DMS153 treated with DMSO at 0.1 percent for 48 hours (cell line): Measurements from ENCODE around the gene STKLD1.

Source experiments
- DNase-seq: peaks from one replicate; lab custom pipeline; 2025; ENCODE audit not compliant: unreplicated experiment; lab: John Stamatoyannopoulos, UW

STKLD1 gene

GRCh38 chr9:133405508-133406438, 29.6 kb downstream of the STKLD1 start:
- no peak for DNase-seq

GRCh38 chr9:133406480-133407307, 30.5 kb downstream of the STKLD1 start:
- peak; percentile 45 for DNase-seq

- DNase-seq = no peak
Measured at GRCh38 chr9:133408042-133408441, 31.9 kb downstream of the STKLD1 start.

DNA sequence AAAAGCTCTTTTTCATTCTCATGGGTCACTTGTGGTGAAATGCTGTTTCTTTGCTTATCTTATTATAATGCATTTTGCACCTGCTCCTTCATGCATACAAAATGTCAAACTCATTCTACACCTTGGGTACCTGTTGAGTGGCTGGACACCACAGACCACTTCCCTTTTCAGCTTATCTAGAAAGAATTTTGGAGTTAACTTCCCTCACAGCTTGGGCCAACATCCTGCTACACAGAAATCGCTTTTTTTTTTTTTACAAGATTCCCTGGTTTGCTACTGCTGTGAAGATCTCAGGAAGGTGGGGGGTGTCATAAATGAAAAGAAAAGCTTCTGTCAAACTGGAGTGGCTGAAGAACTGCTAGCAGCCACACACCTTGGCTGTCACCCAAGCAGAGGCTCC, 39.0 kb downstream of the STKLD1 start:
- no peak for DNase-seq

- DNase-seq = peak; percentile 80
Measured at GRCh38 chr9:133417541-133418461, 41.6 kb downstream of the STKLD1 start, which contains the start of gene REXO4. REXO4 (minus strand) TSS chr9:133418010; CDS start chr9:133417844, 166 bp downstream.

- DNase-seq = no peak
Measured at GRCh38 chr9:133419005-133419404, 42.8 kb downstream of the STKLD1 start.

- no peak for DNase-seq
Measured at GRCh38 chr9:133420392-133420827, 44.2 kb downstream of the STKLD1 start.

- DNase-seq = no peak
Measured at GRCh38 chr9:133421615-133422542, 45.7 kb downstream of the STKLD1 start, which contains the start of gene ADAMTS13. ADAMTS13 (plus strand) TSS chr9:133422367; CDS start chr9:133422444, 77 bp downstream.

- no peak for DNase-seq
Measured at GRCh38 chr9:133423216-133423615, 47.0 kb downstream of the STKLD1 start.

- no peak for DNase-seq
Measured at GRCh38 chr9:133424187-133424586, 48.0 kb downstream of the STKLD1 start.

- DNase-seq = no peak
Measured at GRCh38 chr9:133425049-133425632, 49.0 kb downstream of the STKLD1 start.

- DNase-seq = no peak
Measured at GRCh38 chr9:133426011-133426410, 49.8 kb downstream of the STKLD1 start.

DNA sequence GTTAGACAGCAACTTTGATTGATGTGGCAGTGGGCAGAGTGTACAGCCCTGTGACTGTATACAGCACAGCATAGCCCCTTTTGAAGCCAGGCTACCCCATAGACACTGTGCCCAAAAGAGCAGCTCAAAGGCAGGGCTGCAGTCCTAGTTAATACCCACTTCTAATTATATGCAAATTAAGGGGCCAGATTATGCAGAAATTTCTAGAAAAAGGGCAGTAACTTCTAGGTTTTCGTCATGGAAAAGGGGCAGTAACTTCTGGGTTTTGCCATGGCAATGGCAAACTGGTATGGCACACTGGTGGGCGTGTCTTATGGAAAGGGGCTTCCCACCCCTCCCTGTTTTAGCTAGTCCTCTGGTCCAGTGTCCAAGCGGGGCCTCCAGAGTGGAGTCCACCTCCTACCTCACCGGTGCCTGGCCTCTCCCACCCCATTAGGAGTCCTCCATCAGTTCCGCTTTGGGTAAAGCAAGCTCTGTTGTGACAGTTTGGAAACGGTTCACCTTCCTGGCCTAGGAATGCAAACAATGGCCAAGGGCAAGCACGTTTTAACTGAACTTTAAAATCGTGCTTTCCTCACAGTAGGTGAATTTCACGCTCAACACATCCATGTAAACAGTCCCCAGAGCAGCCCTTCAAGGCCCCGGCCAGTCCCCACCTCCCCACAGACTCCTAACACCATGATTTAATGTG, 51.6 kb downstream of the STKLD1 start:
- no peak for DNase-seq

DNA sequence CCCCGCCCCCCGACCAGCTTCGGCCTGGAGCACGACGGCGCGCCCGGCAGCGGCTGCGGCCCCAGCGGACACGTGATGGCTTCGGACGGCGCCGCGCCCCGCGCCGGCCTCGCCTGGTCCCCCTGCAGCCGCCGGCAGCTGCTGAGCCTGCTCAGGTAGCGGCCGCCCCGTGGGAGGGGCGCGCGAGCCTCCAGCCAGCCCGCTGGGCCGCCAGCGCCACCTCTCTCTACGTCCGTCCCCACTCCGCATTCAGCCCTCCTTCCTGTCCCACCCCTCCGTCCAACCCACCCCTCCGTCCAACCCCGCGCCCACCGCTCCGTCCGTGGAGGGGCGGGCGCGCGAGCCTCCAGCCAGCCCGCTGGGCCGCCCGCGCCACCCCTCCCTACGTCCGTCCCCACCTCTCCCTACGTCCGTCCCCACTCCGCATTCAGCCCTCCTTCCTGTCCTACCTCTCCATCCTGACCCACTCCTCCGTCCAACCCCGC, 52.5 kb downstream of the STKLD1 start:
- DNase-seq = no peak

GRCh38 chr9:133429214-133429613, 53.0 kb downstream of the STKLD1 start:
- no peak for DNase-seq

- DNase-seq = no peak
Measured at GRCh38 chr9:133429641-133430161, 53.5 kb downstream of the STKLD1 start.

- DNase-seq = no peak
Measured at GRCh38 chr9:133430244-133430643, 54.1 kb downstream of the STKLD1 start.

- no peak for DNase-seq
Measured at GRCh38 chr9:133433351-133433843, 57.2 kb downstream of the STKLD1 start.
